ENCODE results near the gene TRIO.

DNA sequence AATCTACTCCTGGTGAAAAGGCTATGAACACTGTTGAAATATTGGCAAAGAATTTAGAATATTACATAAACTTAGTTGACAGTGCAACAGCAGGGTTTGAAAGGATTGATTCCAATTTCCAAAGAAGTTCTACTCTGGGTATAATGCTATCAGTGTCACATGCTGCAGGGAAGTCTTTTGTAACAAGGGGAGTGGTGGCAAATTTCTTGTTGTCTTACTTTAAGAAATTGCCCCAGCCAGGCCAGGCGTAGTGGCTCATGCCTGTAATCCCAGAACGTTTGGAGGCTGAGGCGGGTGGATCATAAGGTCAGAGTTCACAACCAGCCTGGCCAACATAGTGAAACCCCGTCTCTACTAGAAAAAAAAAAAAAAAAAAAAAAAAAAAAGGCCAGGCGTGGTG lies 352.2 kb downstream of the TRIO start:
- TF ChIP-seq, protein P1, sequence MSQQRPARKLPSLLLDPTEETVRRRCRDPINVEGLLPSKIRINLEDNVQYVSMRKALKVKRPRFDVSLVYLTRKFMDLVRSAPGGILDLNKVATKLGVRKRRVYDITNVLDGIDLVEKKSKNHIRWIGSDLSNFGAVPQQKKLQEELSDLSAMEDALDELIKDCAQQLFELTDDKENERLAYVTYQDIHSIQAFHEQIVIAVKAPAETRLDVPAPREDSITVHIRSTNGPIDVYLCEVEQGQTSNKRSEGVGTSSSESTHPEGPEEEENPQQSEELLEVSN (IDR thresholded peaks at IDR 0.05), result no peak
- TF ChIP-seq EZH2 (IDR thresholded peaks at IDR 0.05; ENCODE audit: low read depth, low read length, severe bottlenecking) (no peak), TAF1 (IDR thresholded peaks at IDR 0.05; ENCODE audit: low read depth, low read length) (no peak), JUN (IDR thresholded peaks at IDR 0.05; ENCODE audit: low read depth, low read length) (no peak), RAD21 (IDR thresholded peaks at IDR 0.05 in 1 of 2, conservative IDR thresholded peaks at IDR 0.05 in 1 of 2; ENCODE audit: low read depth in 2 of 2, low read length in 2 of 2) (no peak), EP300 (IDR thresholded peaks at IDR 0.05; ENCODE audit: borderline replicate concordance in 1 of 2, low read depth in 2 of 2, low read length in 2 of 2) (no peak), POLR2AphosphoS5 (IDR thresholded peaks at IDR 0.05; ENCODE audit: low read depth, low read length) (no peak), BACH1 (IDR thresholded peaks at IDR 0.05; ENCODE audit: low read length) (no peak), SUZ12 (IDR thresholded peaks at IDR 0.05; ENCODE audit: low read length) (no peak), NRF1 (IDR thresholded peaks at IDR 0.05; ENCODE audit: low read depth, low read length) (no peak), CEBPB (IDR thresholded peaks at IDR 0.05; ENCODE audit: low read depth, low read length) (no peak)
- TF ChIP-seq, protein P2, sequence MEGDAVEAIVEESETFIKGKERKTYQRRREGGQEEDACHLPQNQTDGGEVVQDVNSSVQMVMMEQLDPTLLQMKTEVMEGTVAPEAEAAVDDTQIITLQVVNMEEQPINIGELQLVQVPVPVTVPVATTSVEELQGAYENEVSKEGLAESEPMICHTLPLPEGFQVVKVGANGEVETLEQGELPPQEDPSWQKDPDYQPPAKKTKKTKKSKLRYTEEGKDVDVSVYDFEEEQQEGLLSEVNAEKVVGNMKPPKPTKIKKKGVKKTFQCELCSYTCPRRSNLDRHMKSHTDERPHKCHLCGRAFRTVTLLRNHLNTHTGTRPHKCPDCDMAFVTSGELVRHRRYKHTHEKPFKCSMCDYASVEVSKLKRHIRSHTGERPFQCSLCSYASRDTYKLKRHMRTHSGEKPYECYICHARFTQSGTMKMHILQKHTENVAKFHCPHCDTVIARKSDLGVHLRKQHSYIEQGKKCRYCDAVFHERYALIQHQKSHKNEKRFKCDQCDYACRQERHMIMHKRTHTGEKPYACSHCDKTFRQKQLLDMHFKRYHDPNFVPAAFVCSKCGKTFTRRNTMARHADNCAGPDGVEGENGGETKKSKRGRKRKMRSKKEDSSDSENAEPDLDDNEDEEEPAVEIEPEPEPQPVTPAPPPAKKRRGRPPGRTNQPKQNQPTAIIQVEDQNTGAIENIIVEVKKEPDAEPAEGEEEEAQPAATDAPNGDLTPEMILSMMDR (IDR thresholded peaks at IDR 0.05; ENCODE audit: control extremely low read depth in 1 of 3, insufficient read depth in 1 of 3, low read depth in 1 of 3, low read length in 3 of 3), result no peak
- TF ChIP-seq, protein P3, sequence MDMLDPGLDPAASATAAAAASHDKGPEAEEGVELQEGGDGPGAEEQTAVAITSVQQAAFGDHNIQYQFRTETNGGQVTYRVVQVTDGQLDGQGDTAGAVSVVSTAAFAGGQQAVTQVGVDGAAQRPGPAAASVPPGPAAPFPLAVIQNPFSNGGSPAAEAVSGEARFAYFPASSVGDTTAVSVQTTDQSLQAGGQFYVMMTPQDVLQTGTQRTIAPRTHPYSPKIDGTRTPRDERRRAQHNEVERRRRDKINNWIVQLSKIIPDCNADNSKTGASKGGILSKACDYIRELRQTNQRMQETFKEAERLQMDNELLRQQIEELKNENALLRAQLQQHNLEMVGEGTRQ (IDR thresholded peaks at IDR 0.05; ENCODE audit: low read length), result no peak
